ENCODE measurements around the gene CHN1.

DNA sequence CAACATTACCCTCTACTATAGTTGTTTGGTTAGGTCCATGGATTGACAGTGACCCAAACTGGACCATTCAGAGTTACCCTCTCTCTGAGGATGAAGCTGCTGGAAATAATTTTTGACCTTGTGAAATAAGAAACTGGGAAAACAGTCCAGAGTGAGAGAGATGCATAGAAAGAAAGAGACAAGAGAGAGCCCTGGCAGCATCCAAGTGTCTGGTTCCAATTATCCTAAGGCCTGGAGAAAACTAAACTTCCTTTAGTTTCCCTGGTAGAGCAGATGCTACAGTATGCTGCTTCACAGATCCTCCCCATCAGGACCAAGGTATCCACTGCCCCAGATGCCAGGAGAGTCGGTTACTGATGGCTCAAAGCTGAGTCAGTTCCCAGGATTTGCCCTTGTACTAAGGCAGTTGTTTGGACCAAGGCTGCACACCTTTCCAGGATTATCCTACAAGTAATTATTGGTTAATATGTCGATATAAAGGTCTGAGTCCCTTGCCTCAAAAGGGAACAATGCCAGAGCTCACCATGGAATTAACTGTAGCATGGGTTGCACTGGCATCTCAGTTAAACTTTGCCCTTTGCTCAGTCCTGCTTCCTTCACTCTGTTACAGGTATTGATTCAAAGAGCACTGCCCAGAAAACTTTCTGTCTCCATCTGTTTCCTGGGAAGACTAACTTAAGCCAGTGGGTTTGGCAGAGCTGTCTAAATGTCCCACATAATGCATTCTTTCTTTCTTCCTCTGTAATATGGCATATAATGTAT is 14.6 kb upstream of the CHN1 start:
- TF ChIP-seq SRF (IDR thresholded peaks at IDR 0.05; ENCODE audit: low read depth, low read length) (no peak), HDAC2 (IDR thresholded peaks at IDR 0.05; ENCODE audit: borderline replicate concordance in 1 of 2, low read depth in 2 of 2, low read length in 2 of 2) (no peak), JUND (IDR thresholded peaks at IDR 0.05; ENCODE audit: low read length) (no peak), EZH2 (IDR thresholded peaks at IDR 0.05; ENCODE audit: low read depth, low read length, severe bottlenecking) (no peak), NANOG (IDR thresholded peaks at IDR 0.05; ENCODE audit: insufficient read depth, low read depth, low read length, poor library complexity, severe bottlenecking) (no peak)
- TF ChIP-seq, protein P1, sequence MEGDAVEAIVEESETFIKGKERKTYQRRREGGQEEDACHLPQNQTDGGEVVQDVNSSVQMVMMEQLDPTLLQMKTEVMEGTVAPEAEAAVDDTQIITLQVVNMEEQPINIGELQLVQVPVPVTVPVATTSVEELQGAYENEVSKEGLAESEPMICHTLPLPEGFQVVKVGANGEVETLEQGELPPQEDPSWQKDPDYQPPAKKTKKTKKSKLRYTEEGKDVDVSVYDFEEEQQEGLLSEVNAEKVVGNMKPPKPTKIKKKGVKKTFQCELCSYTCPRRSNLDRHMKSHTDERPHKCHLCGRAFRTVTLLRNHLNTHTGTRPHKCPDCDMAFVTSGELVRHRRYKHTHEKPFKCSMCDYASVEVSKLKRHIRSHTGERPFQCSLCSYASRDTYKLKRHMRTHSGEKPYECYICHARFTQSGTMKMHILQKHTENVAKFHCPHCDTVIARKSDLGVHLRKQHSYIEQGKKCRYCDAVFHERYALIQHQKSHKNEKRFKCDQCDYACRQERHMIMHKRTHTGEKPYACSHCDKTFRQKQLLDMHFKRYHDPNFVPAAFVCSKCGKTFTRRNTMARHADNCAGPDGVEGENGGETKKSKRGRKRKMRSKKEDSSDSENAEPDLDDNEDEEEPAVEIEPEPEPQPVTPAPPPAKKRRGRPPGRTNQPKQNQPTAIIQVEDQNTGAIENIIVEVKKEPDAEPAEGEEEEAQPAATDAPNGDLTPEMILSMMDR (IDR thresholded peaks at IDR 0.05; ENCODE audit: control extremely low read depth in 1 of 3, insufficient read depth in 1 of 3, low read depth in 1 of 3, low read length in 3 of 3): no peak
- TF ChIP-seq, protein P2, sequence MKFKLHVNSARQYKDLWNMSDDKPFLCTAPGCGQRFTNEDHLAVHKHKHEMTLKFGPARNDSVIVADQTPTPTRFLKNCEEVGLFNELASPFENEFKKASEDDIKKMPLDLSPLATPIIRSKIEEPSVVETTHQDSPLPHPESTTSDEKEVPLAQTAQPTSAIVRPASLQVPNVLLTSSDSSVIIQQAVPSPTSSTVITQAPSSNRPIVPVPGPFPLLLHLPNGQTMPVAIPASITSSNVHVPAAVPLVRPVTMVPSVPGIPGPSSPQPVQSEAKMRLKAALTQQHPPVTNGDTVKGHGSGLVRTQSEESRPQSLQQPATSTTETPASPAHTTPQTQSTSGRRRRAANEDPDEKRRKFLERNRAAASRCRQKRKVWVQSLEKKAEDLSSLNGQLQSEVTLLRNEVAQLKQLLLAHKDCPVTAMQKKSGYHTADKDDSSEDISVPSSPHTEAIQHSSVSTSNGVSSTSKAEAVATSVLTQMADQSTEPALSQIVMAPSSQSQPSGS (IDR thresholded peaks at IDR 0.05; ENCODE audit: low read length): no peak

Measured in H1 (cell line).